K562 (cell line): ENCODE results near the gene ANTKMT. TPM values are rescaled to one million over a fixed set of nuclear protein-coding genes. Genes with fewer than 3 reads are reported as not detected.
A peak's percentile ranks its signal among the peaks of the same experiment; 100 is the strongest.

Experiments used
- BRF1 ChIP-seq: IDR thresholded peaks from 3 replicates; pipeline ENCODE4 v1.6.1; 2011; ENCODE audit warnings: borderline replicate concordance, mild to moderate bottlenecking; ENCODE audit not compliant: insufficient read length; ENCODE audit errors: extremely low read depth
- CAMTA2 ChIP-seq: fragments of 250-450 bp; sonication (Bioruptor Pico); conservative IDR thresholded peaks from 2 replicates; pipeline ENCODE4 v1.5.1; 2022
- CXXC5 ChIP-seq: fragments of 250-450 bp; sonication (Bioruptor Pico); IDR thresholded peaks from 2 replicates; pipeline ENCODE4 v1.8.0; 2022; ENCODE audit warnings: inconsistent platforms, mild to moderate bottlenecking, moderate library complexity
- ELF1 ChIP-seq: fragments of 200-800 bp; sonication (Bioruptor generic); IDR thresholded peaks from 2 replicates; pipeline ENCODE4 v1.6.1; 2016; ENCODE audit warnings: missing genetic modification characterization, missing compliant biosample characterization
- GATA2 ChIP-seq: sonication (generic); formaldehyde crosslinking; IDR thresholded peaks from 2 replicates; pipeline ENCODE4 v1.4.0; 2020; ENCODE audit warnings: mild to moderate bottlenecking, missing genetic modification reagents
- GMEB1 ChIP-seq: fragments of 250-450 bp; sonication (Bioruptor Pico); IDR thresholded peaks from 2 replicates; pipeline ENCODE4 v1.4.0; 2020; ENCODE audit warnings: mild to moderate bottlenecking
- HLTF ChIP-seq: fragments of 450-650 bp; IDR thresholded peaks from 2 replicates; pipeline ENCODE4 v1.6.1; 2016
- MLX ChIP-seq, 2 experiments: fragments of 450-650 bp in 1 of 2; sonication (generic) in 1 of 2; formaldehyde crosslinking; conservative IDR thresholded peaks; 2 replicates each; pipeline versions ENCODE4 v1.4.0 to v1.8.1; 2020 to 2022; ENCODE audit warnings: mild to moderate bottlenecking in 1 of 2, missing genetic modification reagents in 1 of 2
- MNT ChIP-seq, 2 experiments: fragments of 450-650 bp; conservative IDR thresholded peaks; 2 replicates each; pipeline ENCODE4 v1.6.1; 2017; ENCODE audit warnings: mild to moderate bottlenecking in 2 of 2, moderate library complexity in 2 of 2
- MTA1 ChIP-seq: fragments of 450-650 bp; IDR thresholded peaks from 2 replicates; pipeline ENCODE4 v1.6.1; 2017; ENCODE audit warnings: borderline replicate concordance
- MYC ChIP-seq, 2 experiments: fragments of 250-450 bp in 1 of 2; sonication (Bioruptor Pico) in 1 of 2; IDR thresholded peaks; 2 replicates each; pipeline versions ENCODE4 v1.5.1 to v1.6.1; 2012 to 2021; ENCODE audit warnings: low read depth in 2 of 2, borderline replicate concordance in 1 of 2, improper control_type of control experiment in 1 of 2, low read length in 1 of 2, mild to moderate bottlenecking in 1 of 2, moderate library complexity in 1 of 2
- NFYB ChIP-seq: IDR thresholded peaks from 2 replicates; pipeline ENCODE4 v1.6.1; 2011; ENCODE audit warnings: mild to moderate bottlenecking, moderate library complexity; ENCODE audit not compliant: insufficient read length; ENCODE audit errors: extremely low read depth
- TCF3 ChIP-seq: sonication (generic); formaldehyde crosslinking; IDR thresholded peaks from 2 replicates; pipeline ENCODE4 v1.4.0; 2020; ENCODE audit warnings: mild to moderate bottlenecking, missing genetic modification reagents
- ZBTB34 ChIP-seq: fragments of 250-450 bp; sonication (Bioruptor Pico); IDR thresholded peaks from 2 replicates; pipeline ENCODE4 v1.8.0; 2021; ENCODE audit warnings: mild to moderate bottlenecking, moderate library complexity
- ZFP1 ChIP-seq: fragments of 450-650 bp; formaldehyde crosslinking; IDR thresholded peaks from 2 replicates; pipeline ENCODE4 v1.4.0; 2020; ENCODE audit warnings: mild to moderate bottlenecking, mixed read lengths
- ZHX1 ChIP-seq: fragments of 150-350 bp; conservative IDR thresholded peaks from 2 replicates; pipeline ENCODE4 v1.6.1; 2014; ENCODE audit warnings: low read length
- ZNF121 ChIP-seq: sonication (generic); formaldehyde crosslinking; conservative IDR thresholded peaks from 2 replicates; pipeline ENCODE4 v1.8.0; 2022; ENCODE audit warnings: missing genetic modification reagents
- ZNF274 ChIP-seq: IDR thresholded peaks from 2 replicates; pipeline ENCODE4 v1.6.1; 2011; ENCODE audit warnings: low read depth, mild to moderate bottlenecking, low read length, moderate library complexity, borderline replicate concordance
- ZNF282 ChIP-seq: sonication (generic); formaldehyde crosslinking; IDR thresholded peaks from 2 replicates; pipeline ENCODE4 v1.8.1; 2023; ENCODE audit warnings: missing genetic modification reagents
- polyA plus RNA-seq, 8 experiments: library from polyadenylated mRNA; depleted of rRNA in 4 of 8; stranded (reverse) in 5 of 8; unstranded in 3 of 8; fragments of >200 nt; fragmentation: Nextera tagmentation in 2 of 8; fragmentation: Illumina TruSeq in 1 of 8; extraction: Ambion mirVana in 2 of 8; extraction: Trizol in 1 of 8; gene quantifications; 2 replicates each; pipeline versions ENCODE4 v1.2.1 to v1.2.3, GENCODE V29; 2011 to 2014; ENCODE audit warnings: inconsistent platforms in 1 of 8, missing spikeins in 1 of 8
- total RNA-seq, 7 experiments: library from RNA; depleted of rRNA in 6 of 7; stranded (reverse); fragments of >200 nt in 6 of 7; fragmentation: Illumina TruSeq in 2 of 7; extraction: Trizol in 2 of 7; gene quantifications; 2 replicates each; pipeline versions ENCODE4 v1.2.1 to v1.2.3, GENCODE V29; 2011 to 2021; ENCODE audit warnings: low replicate concordance in 1 of 7

ANTKMT gene
- total and polyA plus RNA-seq, 9 of the 15 experiments (the other 6 are each of a cell fraction or from before 2014, with no cell fraction given): 0.58 to 217 (median 19.1) TPM

GRCh38 chr16:679814-680624, 40.9 kb upstream of the ANTKMT start, which contains the start of gene STUB1 (continued):
- TF ChIP-seq MNT (conservative IDR thresholded peaks at IDR 0.05) (peak; percentile 56 to 89), NFYB (no peak), GMEB1 (CRISPR knock-in tag) (peak; percentile 61; the same call in 1 of the 2 replicates), HLTF (no peak), ZHX1 (no peak), MYC (IDR thresholded peaks at IDR 0.05; ENCODE audit: low read depth, low read length) (peak; percentile 64; the same call in 1 of the 2 replicates), MYC (CRISPR knock-in tag; IDR thresholded peaks at IDR 0.05; ENCODE audit: borderline replicate concordance, low read depth) (no peak), TCF3 (CRISPR knock-in tag) (no peak), BRF1 (no peak), CAMTA2 (CRISPR knock-in tag) (no peak), MLX (CRISPR knock-in tag; conservative IDR thresholded peaks at IDR 0.05) (no peak), ZFP1 (CRISPR knock-in tag) (no peak), CXXC5 (CRISPR knock-in tag) (peak; percentile 96), ZNF282 (CRISPR knock-in tag) (no peak), ZBTB34 (CRISPR knock-in tag) (no peak), GATA2 (no peak), ELF1 (tag) (peak; percentile 47; the same call in 1 of the 2 replicates), ZNF274 (no peak), MTA1 (no peak), ZNF121 (CRISPR knock-in tag) (no peak)
